ENCODE results near the gene HSD17B14. TPM values are rescaled to one million over a fixed set of nuclear protein-coding genes. Genes with fewer than 3 reads are reported as not detected.

HSD17B14 gene
- total and polyA plus RNA-seq, 4 donors: 13.7 to 18.9 (median 15.2) TPM

DNA sequence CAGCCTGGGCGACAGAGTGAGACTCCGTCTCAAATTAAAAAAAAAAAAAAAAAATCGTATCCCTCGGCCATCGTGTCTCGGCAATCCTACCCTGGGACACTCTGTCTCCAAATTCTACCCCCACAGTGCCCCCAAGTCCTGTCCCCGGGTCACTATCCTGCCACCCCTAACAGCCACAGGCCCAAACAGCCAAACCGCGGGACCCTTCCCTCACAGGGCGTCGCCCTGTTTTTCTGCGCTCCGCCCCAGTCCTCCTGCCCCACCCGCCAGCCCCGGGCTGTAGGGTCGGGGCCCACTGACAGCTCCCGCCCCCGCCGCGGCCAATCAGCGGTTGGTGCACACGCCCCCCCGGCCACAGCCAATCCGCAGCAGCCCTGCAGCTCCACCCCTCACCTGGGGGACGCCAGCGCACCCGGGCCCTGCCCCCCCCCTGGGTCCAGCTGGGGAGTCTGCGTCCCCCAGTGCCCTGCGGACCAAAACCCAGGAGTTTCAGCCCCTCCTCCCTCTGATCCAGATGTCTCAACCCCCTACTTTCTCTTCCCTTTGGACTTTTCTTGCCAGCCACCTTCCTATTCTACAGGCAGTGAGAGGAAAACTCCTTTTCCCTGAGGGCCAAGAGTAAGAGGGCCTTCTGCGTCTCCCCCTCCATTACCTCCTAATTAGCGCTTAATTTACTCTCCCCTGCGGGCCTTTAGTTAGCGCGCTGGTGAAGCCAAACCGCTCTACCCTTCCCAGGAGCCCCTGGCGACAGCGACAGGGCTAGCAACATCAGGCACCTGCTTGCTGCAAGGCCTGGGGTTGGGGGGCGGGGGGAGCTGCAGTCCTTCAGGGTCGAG lies 24.0 kb downstream of the HSD17B14 start:
- H3K4me3 ChIP-seq (ENCODE audit: low read length in 2 of 2): no peak overlapping the region
- intact Hi-C loops (cut with DNase I): no loop called here
- no peaks in the 10 kb centered on the region for H3K4me1 ChIP-seq (ENCODE audit: control insufficient read depth in 1 of 2, insufficient read depth in 2 of 2, low read length in 2 of 2)
- WGBS, 2 donors: 10 to 11% methylated on average over 35 to 39 of the region's 39 CpGs
- no peaks in the 10 kb centered on the region for H3K27me3 ChIP-seq (ENCODE audit: control insufficient read depth in 1 of 2, insufficient read depth in 2 of 2, low read length in 1 of 2)
- ATAC-seq (ENCODE audit: low FRiP score) (peak; percentile 90), DNase-seq (peak; percentile 91 to 94)
- peak overlapping the region; percentile 7 to 93 for H3K27ac ChIP-seq (ENCODE audit: low read depth in 1 of 2, low read length in 2 of 2)
- no peaks in the 10 kb centered on the region for H3K9me3 ChIP-seq (ENCODE audit: control insufficient read depth, low read length)
- H3K36me3 ChIP-seq (ENCODE audit: control insufficient read depth in 1 of 2, insufficient read depth in 2 of 2, low read length in 1 of 2): no peaks in the 10 kb centered on the region

DNA sequence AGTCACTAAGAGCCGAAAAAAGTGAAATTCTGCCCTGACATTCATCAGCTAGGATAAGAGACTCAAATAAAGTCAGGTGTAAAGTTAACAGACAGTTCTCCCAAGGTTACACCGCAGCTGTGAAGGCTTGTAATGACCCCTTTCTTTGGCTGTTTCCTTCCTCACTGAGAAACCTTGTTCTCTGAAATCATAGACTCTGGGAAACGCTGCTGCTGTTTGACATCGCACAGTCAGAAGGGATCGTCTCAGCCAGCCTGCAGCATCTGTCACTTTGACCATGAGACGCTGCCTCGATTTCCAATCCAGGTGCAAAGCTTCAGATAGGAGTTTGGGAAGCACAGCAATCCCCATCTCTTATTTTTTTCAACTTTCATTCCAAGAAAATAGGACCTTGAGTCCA lies 26.1 kb downstream of the HSD17B14 start:
- intact Hi-C loops (cut with DNase I): no loop called here
- Histone ChIP-seq H3K9me3 (ENCODE audit: control insufficient read depth, low read length) (no peaks in the 10 kb centered on the region), H3K4me3 (ENCODE audit: low read length in 2 of 2) (peak overlapping the region; percentile 31 to 67), H3K27me3 (ENCODE audit: control insufficient read depth in 1 of 2, insufficient read depth in 2 of 2, low read length in 1 of 2) (no peaks in the 10 kb centered on the region), H3K27ac (ENCODE audit: low read depth in 1 of 2, low read length in 2 of 2) (peak overlapping the region in 1 of 2 donors; percentile 75), H3K36me3 (ENCODE audit: control insufficient read depth in 1 of 2, insufficient read depth in 2 of 2, low read length in 1 of 2) (no peaks in the 10 kb centered on the region), H3K4me1 (ENCODE audit: control insufficient read depth in 1 of 2, insufficient read depth in 2 of 2, low read length in 2 of 2) (no peaks in the 10 kb centered on the region)
- 16 to 18% methylated on average over 7 of the region's 7 CpGs for WGBS, 2 donors
- DNase-seq: no peak
- no peak for ATAC-seq (ENCODE audit: low FRiP score)

GRCh38 chr19:48807590-48808308 lies 28.5 kb downstream of the HSD17B14 start:
- ATAC-seq (ENCODE audit: low FRiP score) (no peak), DNase-seq (peak in 1 of 2 donors; percentile 51)
- intact Hi-C loops (cut with DNase I): no loop called here
- H3K27me3 ChIP-seq (ENCODE audit: control insufficient read depth in 1 of 2, insufficient read depth in 2 of 2, low read length in 1 of 2): no peaks in the 10 kb centered on the region
- H3K36me3 ChIP-seq (ENCODE audit: control insufficient read depth in 1 of 2, insufficient read depth in 2 of 2, low read length in 1 of 2): no peaks in the 10 kb centered on the region
- 84% methylated on average over 13 of the region's 13 CpGs for WGBS, 2 donors
- H3K27ac ChIP-seq (ENCODE audit: low read depth in 1 of 2, low read length in 2 of 2): no peak overlapping the region
- no peaks in the 10 kb centered on the region for H3K9me3 ChIP-seq (ENCODE audit: control insufficient read depth, low read length)
- no peaks in the 10 kb centered on the region for H3K4me1 ChIP-seq (ENCODE audit: control insufficient read depth in 1 of 2, insufficient read depth in 2 of 2, low read length in 2 of 2)
- no peak overlapping the region for H3K4me3 ChIP-seq (ENCODE audit: low read length in 2 of 2)

GRCh38 chr19:48806818-48807589 lies 29.3 kb downstream of the HSD17B14 start:
- intact Hi-C loops (cut with DNase I): no loop called here
- H3K27me3 ChIP-seq (ENCODE audit: control insufficient read depth in 1 of 2, insufficient read depth in 2 of 2, low read length in 1 of 2): no peaks in the 10 kb centered on the region
- DNase-seq (no peak), ATAC-seq (ENCODE audit: low FRiP score) (no peak)
- no peak overlapping the region for H3K4me3 ChIP-seq (ENCODE audit: low read length in 2 of 2)
- H3K27ac ChIP-seq (ENCODE audit: low read depth in 1 of 2, low read length in 2 of 2): no peak overlapping the region
- no peaks in the 10 kb centered on the region for H3K36me3 ChIP-seq (ENCODE audit: control insufficient read depth in 1 of 2, insufficient read depth in 2 of 2, low read length in 1 of 2)
- no peaks in the 10 kb centered on the region for H3K4me1 ChIP-seq (ENCODE audit: control insufficient read depth in 1 of 2, insufficient read depth in 2 of 2, low read length in 2 of 2)
- H3K9me3 ChIP-seq (ENCODE audit: control insufficient read depth, low read length): no peaks in the 10 kb centered on the region
- 74 to 75% methylated on average over 16 to 17 of the region's 17 CpGs for WGBS, 2 donors

DNA sequence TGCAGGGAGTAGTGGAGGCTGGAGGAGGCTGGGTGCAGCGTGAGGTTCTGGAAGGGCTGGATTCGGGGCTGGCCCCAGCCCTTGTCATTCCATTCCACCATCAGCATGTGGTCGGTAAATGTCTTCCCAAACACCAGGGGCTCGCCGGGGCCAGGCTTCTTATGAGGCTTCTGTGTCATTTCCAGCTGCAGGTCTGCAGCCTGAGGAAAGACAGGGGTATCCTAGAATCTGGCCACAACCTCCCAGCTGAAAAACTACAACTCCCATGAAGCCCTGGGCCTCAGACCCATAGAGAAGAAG lies 29.8 kb downstream of the HSD17B14 start:
- WGBS, 2 donors: 63 to 77% methylated on average over 5 of the region's 5 CpGs
- no peak overlapping the region for H3K27ac ChIP-seq (ENCODE audit: low read depth in 1 of 2, low read length in 2 of 2)
- no peaks in the 10 kb centered on the region for H3K9me3 ChIP-seq (ENCODE audit: control insufficient read depth, low read length)
- DNase-seq: no peak
- no peaks in the 10 kb centered on the region for H3K36me3 ChIP-seq (ENCODE audit: control insufficient read depth in 1 of 2, insufficient read depth in 2 of 2, low read length in 1 of 2)
- ATAC-seq (ENCODE audit: low FRiP score): peak; percentile 62
- no peaks in the 10 kb centered on the region for H3K4me1 ChIP-seq (ENCODE audit: control insufficient read depth in 1 of 2, insufficient read depth in 2 of 2, low read length in 2 of 2)
- intact Hi-C loops (cut with DNase I): no loop called here
- H3K4me3 ChIP-seq (ENCODE audit: low read length in 2 of 2): no peak overlapping the region
- H3K27me3 ChIP-seq (ENCODE audit: control insufficient read depth in 1 of 2, insufficient read depth in 2 of 2, low read length in 1 of 2): no peaks in the 10 kb centered on the region

DNA sequence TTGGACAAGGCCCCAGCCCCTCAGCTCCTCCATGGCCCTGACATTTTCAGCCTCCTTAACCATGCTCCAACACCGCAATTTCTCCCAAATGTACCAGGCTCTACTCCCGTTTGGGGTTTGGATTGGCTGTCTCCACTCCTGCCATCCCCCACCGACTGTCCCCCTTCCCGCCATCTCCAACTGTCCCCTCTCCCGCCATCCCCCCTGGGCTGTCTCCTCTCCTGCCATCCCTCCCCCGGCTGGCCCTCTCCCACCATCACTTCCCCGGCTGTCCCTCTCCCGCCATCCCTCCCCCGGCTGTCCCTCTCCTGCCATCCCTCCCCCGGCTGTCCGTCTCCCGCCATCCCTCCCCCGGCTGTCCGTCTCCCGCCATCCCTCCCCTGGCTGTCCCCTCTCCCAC lies 30.8 kb downstream of the HSD17B14 start:
- Histone ChIP-seq H3K9me3 (ENCODE audit: control insufficient read depth, low read length) (no peaks in the 10 kb centered on the region), H3K27me3 (ENCODE audit: control insufficient read depth in 1 of 2, insufficient read depth in 2 of 2, low read length in 1 of 2) (no peaks in the 10 kb centered on the region), H3K36me3 (ENCODE audit: control insufficient read depth in 1 of 2, insufficient read depth in 2 of 2, low read length in 1 of 2) (no peaks in the 10 kb centered on the region), H3K4me3 (ENCODE audit: low read length in 2 of 2) (no peak overlapping the region), H3K4me1 (ENCODE audit: control insufficient read depth in 1 of 2, insufficient read depth in 2 of 2, low read length in 2 of 2) (no peaks in the 10 kb centered on the region), H3K27ac (ENCODE audit: low read depth in 1 of 2, low read length in 2 of 2) (no peak overlapping the region)
- no peak for ATAC-seq (ENCODE audit: low FRiP score)
- 88 to 90% methylated on average over 15 of the region's 15 CpGs for WGBS, 2 donors
- no peak for DNase-seq
- intact Hi-C loops (cut with DNase I): no loop called here

DNA sequence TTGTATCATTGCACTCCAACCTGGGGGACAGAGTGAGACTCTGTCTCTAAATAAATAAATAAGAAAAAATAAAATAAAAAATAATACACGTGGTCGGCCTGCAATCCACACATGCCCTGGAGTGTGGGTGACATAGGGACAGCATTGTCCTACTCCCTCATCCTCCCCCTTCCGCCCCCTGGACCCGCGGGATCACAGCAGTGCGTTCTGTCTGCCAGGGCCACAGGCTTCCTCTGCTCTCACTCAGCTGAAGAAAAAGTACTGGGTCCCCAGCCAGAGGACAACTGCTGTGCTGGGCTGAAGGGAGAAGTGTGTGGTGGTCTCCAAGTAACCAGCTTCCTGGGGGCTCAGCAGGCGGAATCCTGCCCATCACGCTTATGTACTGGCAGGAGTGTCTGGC lies 31.8 kb downstream of the HSD17B14 start:
- DNase-seq: no peak
- H3K27me3 ChIP-seq (ENCODE audit: control insufficient read depth in 1 of 2, insufficient read depth in 2 of 2, low read length in 1 of 2): no peaks in the 10 kb centered on the region
- H3K27ac ChIP-seq (ENCODE audit: low read depth in 1 of 2, low read length in 2 of 2): no peak overlapping the region
- H3K4me1 ChIP-seq (ENCODE audit: control insufficient read depth in 1 of 2, insufficient read depth in 2 of 2, low read length in 2 of 2): no peaks in the 10 kb centered on the region
- 82% methylated on average over 8 of the region's 8 CpGs for WGBS, 2 donors
- H3K9me3 ChIP-seq (ENCODE audit: control insufficient read depth, low read length): no peaks in the 10 kb centered on the region
- intact Hi-C loops (cut with DNase I): no loop called here
- H3K4me3 ChIP-seq (ENCODE audit: low read length in 2 of 2): no peak overlapping the region
- no peak for ATAC-seq (ENCODE audit: low FRiP score)
- H3K36me3 ChIP-seq (ENCODE audit: control insufficient read depth in 1 of 2, insufficient read depth in 2 of 2, low read length in 1 of 2): no peaks in the 10 kb centered on the region

GRCh38 chr19:48802623-48803022 lies 33.7 kb downstream of the HSD17B14 start:
- DNase-seq (no peak), ATAC-seq (ENCODE audit: low FRiP score) (no peak)
- Histone ChIP-seq H3K27me3 (ENCODE audit: control insufficient read depth in 1 of 2, insufficient read depth in 2 of 2, low read length in 1 of 2) (no peaks in the 10 kb centered on the region), H3K36me3 (ENCODE audit: control insufficient read depth in 1 of 2, insufficient read depth in 2 of 2, low read length in 1 of 2) (no peaks in the 10 kb centered on the region), H3K4me1 (ENCODE audit: control insufficient read depth in 1 of 2, insufficient read depth in 2 of 2, low read length in 2 of 2) (no peaks in the 10 kb centered on the region), H3K9me3 (ENCODE audit: control insufficient read depth, low read length) (no peaks in the 10 kb centered on the region), H3K27ac (ENCODE audit: low read depth in 1 of 2, low read length in 2 of 2) (no peak overlapping the region), H3K4me3 (ENCODE audit: low read length in 2 of 2) (no peak overlapping the region)
- intact Hi-C loops (cut with DNase I): no loop called here
- 90 to 95% methylated on average over 2 of the region's 2 CpGs for WGBS, 2 donors
